ENCODE results near the gene TAF11L12. TPM values are rescaled to one million over a fixed set of nuclear protein-coding genes. Genes with fewer than 3 reads are reported as not detected.
"Not testable (repeated sequence)": the region's sequence is repeated elsewhere in the genome, so short reads cannot be mapped to it uniquely, and the experiment has no call there.

Gene TAF11L12
- total RNA-seq, 2 experiments from 2014 or later, result not detected

GRCh38 chr5:17634160-17634559 lies 24.0 kb downstream of the TAF11L12 start, which contains the start of gene TAF11L14:
Gene TAF11L14 (plus strand): TSS chr5:17634460.
- CTCF ChIA-PET, result no interaction called here
- H3K27me3 Mint-ChIP-seq (ENCODE audit: low read depth), result no peaks in the 10 kb centered on the region
- H3K4me1 Mint-ChIP-seq (ENCODE audit: low read depth), result no peaks in the 10 kb centered on the region
- peaks cover 6% of the 10 kb centered on the region for H3K9me3 Mint-ChIP-seq
- no peak within 1 kb of the TSS for H3K4me3 Mint-ChIP-seq
- intact Hi-C loops (cut with micrococcal nuclease), result no loop called here
- no peak within 1 kb of the TSS for H3K27ac Mint-ChIP-seq
- DNase-seq, result no peak
- no peaks in the 10 kb centered on the region for H3K36me3 Mint-ChIP-seq (ENCODE audit: low read depth)

GRCh38 chr5:17649232-17649631 lies 39.0 kb downstream of the TAF11L12 start:
- peaks cover 12% of the 10 kb centered on the region for H3K9me3 Mint-ChIP-seq
- CTCF ChIA-PET; H3K27ac Mint-ChIP-seq; DNase-seq; H3K27me3 Mint-ChIP-seq (ENCODE audit: low read depth); H3K4me1 Mint-ChIP-seq (ENCODE audit: low read depth); H3K4me3 Mint-ChIP-seq; intact Hi-C loops (cut with micrococcal nuclease); H3K36me3 Mint-ChIP-seq (ENCODE audit: low read depth): not testable (repeated sequence)

GRCh38 chr5:17655201-17655759 lies 45.1 kb downstream of the TAF11L12 start:
- H3K4me3 Mint-ChIP-seq; H3K36me3 Mint-ChIP-seq (ENCODE audit: low read depth); DNase-seq; CTCF ChIA-PET; H3K4me1 Mint-ChIP-seq (ENCODE audit: low read depth); intact Hi-C loops (cut with micrococcal nuclease); H3K27me3 Mint-ChIP-seq (ENCODE audit: low read depth); H3K27ac Mint-ChIP-seq; H3K9me3 Mint-ChIP-seq: not testable (repeated sequence)

- CTCF ChIA-PET, result no interaction called here
- no peak for DNase-seq
- Mint-ChIP-seq H3K27me3 (ENCODE audit: low read depth) (no peaks in the 10 kb centered on the region), H3K27ac (no peak overlapping the region), H3K4me3 (no peak overlapping the region), H3K4me1 (ENCODE audit: low read depth) (no peaks in the 10 kb centered on the region), H3K9me3 (no peaks in the 10 kb centered on the region), H3K36me3 (ENCODE audit: low read depth) (no peaks in the 10 kb centered on the region)
- intact Hi-C loops (cut with micrococcal nuclease), result no loop called here
These were observed 45.7 kb downstream of the TAF11L12 start for GRCh38 chr5:17655921-17656320.

Other genes starting within 250 kb of the TAF11L12 start
- gene TAF11L2, start 112.2 kb upstream of the TAF11L12 start, total RNA-seq, result not detected
- not detected for gene TAF11L3, start 92.0 kb upstream of the TAF11L12 start, total RNA-seq
- gene TAF11L4, start 88.6 kb upstream of the TAF11L12 start, total RNA-seq, result not detected
- not detected for gene TAF11L5, start 85.2 kb upstream of the TAF11L12 start, total RNA-seq
- gene TAF11L6, start 81.7 kb upstream of the TAF11L12 start, total RNA-seq, result not detected
- gene TAF11L7, start 24.6 kb upstream of the TAF11L12 start, total RNA-seq, result not detected
- not detected for gene TAF11L8, start 19.4 kb upstream of the TAF11L12 start, total RNA-seq
- gene TAF11L9, start 16.0 kb upstream of the TAF11L12 start, total RNA-seq, result not detected
- not detected for gene TAF11L10, start 12.6 kb upstream of the TAF11L12 start, total RNA-seq
- gene TAF11L11, start 6.2 kb upstream of the TAF11L12 start, total RNA-seq, result not detected
- gene TAF11L13, start 21.7 kb downstream of the TAF11L12 start, total RNA-seq, result not detected
- not detected for gene TAF11L14, start 24.1 kb downstream of the TAF11L12 start, total RNA-seq

Data from activated naive CD4-positive, alpha-beta T cell treated with anti-CD3 and anti-CD28 coated beads for 36 hours (primary cell).